ENCODE measurements around the gene STARD3. TPM values are rescaled to one million over a fixed set of nuclear protein-coding genes. Genes with fewer than 3 reads are reported as not detected.
"Not testable (repeated sequence)": the region's sequence is repeated elsewhere in the genome, so short reads cannot be mapped to it uniquely, and the experiment has no call there.

Gene STARD3
- total RNA-seq, 1 experiment from 2014 or later = 46.0 TPM

DNA sequence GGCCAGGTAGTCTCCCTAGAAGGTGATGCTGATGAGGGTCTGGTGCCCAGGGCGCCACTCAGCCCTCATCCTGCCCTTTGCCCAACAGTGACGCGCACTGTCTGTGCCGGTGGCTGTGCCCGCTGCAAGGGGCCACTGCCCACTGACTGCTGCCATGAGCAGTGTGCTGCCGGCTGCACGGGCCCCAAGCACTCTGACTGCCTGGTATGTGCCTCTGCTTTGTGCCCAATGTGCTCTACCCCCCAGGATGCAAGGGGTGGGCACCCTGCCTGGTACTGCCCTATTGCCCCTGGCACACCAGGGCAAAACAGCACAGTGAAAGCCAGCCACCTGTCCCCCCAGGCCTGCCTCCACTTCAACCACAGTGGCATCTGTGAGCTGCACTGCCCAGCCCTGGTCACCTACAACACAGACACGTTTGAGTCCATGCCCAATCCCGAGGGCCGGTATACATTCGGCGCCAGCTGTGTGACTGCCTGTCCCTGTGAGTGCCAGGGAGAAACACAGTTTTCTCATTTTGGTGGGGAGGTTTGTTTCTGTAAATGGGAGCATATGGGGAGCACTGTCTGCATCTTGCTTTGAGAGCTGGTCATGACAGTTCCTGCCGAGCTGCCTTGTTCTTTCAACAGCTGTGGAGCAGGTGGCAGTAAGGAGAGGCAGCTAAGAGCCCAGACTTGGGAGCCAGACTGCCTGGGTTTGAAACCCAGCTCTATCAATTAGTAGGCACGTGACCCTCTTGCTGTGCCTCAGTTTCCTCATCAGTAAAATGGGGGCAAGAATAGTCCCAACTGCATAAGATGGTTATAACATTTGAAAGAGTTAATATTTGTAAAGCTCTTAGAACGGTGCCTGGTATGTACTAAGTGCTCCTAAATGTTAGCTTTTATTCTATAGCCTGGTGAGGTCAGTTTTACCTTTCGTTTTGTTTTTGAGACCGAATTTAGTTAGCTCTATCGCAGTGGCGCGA, 73.3 kb downstream of the STARD3 start:
- no peak for DNase-seq (ENCODE audit: low read depth)

DNA sequence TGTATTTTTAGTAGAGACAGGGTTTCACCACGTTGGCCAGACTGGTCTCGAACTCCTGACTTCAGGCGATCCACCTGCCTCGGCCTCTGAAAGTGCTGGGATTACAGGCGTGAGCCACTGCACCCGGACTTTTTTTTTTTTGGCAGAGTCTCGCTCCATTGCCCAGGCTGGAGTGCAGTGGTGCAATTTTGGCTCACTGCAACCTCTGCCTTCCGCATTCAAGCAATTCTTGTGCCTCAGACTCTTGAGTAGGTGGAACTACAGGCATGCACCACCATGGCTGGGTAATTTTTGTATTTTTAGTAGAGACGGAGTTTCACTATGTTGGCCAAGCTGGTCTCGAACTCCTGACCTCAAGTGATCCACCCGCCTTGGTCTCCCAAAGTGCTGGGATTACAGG, 74.1 kb downstream of the STARD3 start:
- not testable (repeated sequence) for DNase-seq (ENCODE audit: low read depth)

DNA sequence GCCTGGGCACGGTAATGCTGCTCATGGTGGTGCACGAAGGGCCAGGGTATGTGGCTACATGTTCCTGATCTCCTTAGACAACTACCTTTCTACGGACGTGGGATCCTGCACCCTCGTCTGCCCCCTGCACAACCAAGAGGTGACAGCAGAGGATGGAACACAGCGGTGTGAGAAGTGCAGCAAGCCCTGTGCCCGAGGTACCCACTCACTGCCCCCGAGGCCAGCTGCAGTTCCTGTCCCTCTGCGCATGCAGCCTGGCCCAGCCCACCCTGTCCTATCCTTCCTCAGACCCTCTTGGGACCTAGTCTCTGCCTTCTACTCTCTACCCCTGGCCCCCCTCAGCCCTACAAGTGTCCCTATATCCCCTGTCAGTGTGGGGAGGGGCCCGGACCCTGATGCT, 74.9 kb downstream of the STARD3 start:
- DNase-seq (ENCODE audit: low read depth) = no peak

Other genes with a start within 250 kb of the STARD3 start
- gene FBXL20, start 235.5 kb upstream of the STARD3 start, total RNA-seq (2014; rRNA removed) = 4.6 and 7.0 TPM in 2 replicates
- gene MED1, start 185.9 kb upstream of the STARD3 start, total RNA-seq (2014; rRNA removed) = 17.2 and 21.3 TPM in 2 replicates
- 26.0 and 27.7 TPM in 2 replicates for gene CDK12, start 175.7 kb upstream of the STARD3 start, total RNA-seq (2014; rRNA removed)
- gene NEUROD2, start 29.2 kb upstream of the STARD3 start, total RNA-seq (2014; rRNA removed) = not detected in 2 replicates
- not detected in 2 replicates for gene PPP1R1B, start 10.2 kb upstream of the STARD3 start, total RNA-seq (2014; rRNA removed)
- gene TCAP, start 28.2 kb downstream of the STARD3 start, total RNA-seq (2014; rRNA removed) = 0.40 TPM in 1 of 2 replicates, not detected in the other
- 0.17 TPM in 1 of 2 replicates, not detected in the other for gene PNMT, start 31.3 kb downstream of the STARD3 start, total RNA-seq (2014; rRNA removed)
- 14.0 and 16.1 TPM in 2 replicates for gene PGAP3, start 50.9 kb downstream of the STARD3 start, total RNA-seq (2014; rRNA removed)
- 35.8 and 39.8 TPM in 2 replicates for gene ERBB2, start 62.9 kb downstream of the STARD3 start, total RNA-seq (2014; rRNA removed)
- gene MIEN1, start 93.4 kb downstream of the STARD3 start, total RNA-seq (2014; rRNA removed) = 68.3 and 71.0 TPM in 2 replicates
- gene GRB7, start 100.8 kb downstream of the STARD3 start, total RNA-seq (2014; rRNA removed) = 0.06 TPM in 2 replicates
- not detected in 2 replicates for gene IKZF3, start 227.2 kb downstream of the STARD3 start, total RNA-seq (2014; rRNA removed)
- not detected in 2 replicates for gene ZPBP2, start 231.1 kb downstream of the STARD3 start, total RNA-seq (2014; rRNA removed)